C4-2B (cell line): ENCODE results near the gene CDC42BPB.

Experiments used
- H3K27ac ChIP-seq: fragments of 450-650 bp; 2 replicates; pipeline ENCODE4 v1.5.1; 2017
- CTCF ChIP-seq: fragments of 450-650 bp; conservative IDR thresholded peaks from 2 replicates; pipeline ENCODE4 v1.5.1; 2017; ENCODE audit warnings: mild to moderate bottlenecking
- ZFX ChIP-seq: fragments of 450-650 bp; IDR thresholded peaks from 2 replicates; pipeline ENCODE4 v1.6.1; 2017

CDC42BPB gene

GRCh38 chr14:103068351-103069073 is 11.2 kb upstream of the CDC42BPB start:
- TF ChIP-seq CTCF (no peak), ZFX (no peak)
- no peak overlapping the region for H3K27ac ChIP-seq

GRCh38 chr14:103067231-103067954 is 10.0 kb upstream of the CDC42BPB start:
- TF ChIP-seq CTCF (no peak), ZFX (no peak)
- no peak overlapping the region for H3K27ac ChIP-seq

- no peak overlapping the region for H3K27ac ChIP-seq
- TF ChIP-seq CTCF = no peak
- TF ChIP-seq ZFX = no peak
Measured at GRCh38 chr14:103066399-103066798, 9.1 kb upstream of the CDC42BPB start.

- H3K27ac ChIP-seq = no peak overlapping the region
- TF ChIP-seq CTCF (no peak), ZFX (no peak)
Measured at GRCh38 chr14:103065861-103066260, 8.5 kb upstream of the CDC42BPB start.

- no peak for TF ChIP-seq ZFX
- TF ChIP-seq CTCF = no peak
- no peak overlapping the region for H3K27ac ChIP-seq
Measured at GRCh38 chr14:103064978-103065377, 7.6 kb upstream of the CDC42BPB start.

- H3K27ac ChIP-seq = no peak overlapping the region
- no peak for TF ChIP-seq CTCF
- no peak for TF ChIP-seq ZFX
Measured at GRCh38 chr14:103064436-103064835, 7.1 kb upstream of the CDC42BPB start.

- TF ChIP-seq ZFX (no peak), CTCF (no peak)
- H3K27ac ChIP-seq = no peak overlapping the region
Measured at GRCh38 chr14:103061482-103061976, 4.2 kb upstream of the CDC42BPB start.
